Stimulated activated CD8-positive, alpha-beta memory T cell treated with anti-CD3 and anti-CD28 coated beads, Interleukin-2, amount 100 ng/mL, for 48 hours (primary cell): ENCODE data around the gene PIK3CG.
A peak's percentile ranks its signal among the peaks of the same experiment; 100 is the strongest.
"Not testable (repeated sequence)": the region's sequence is repeated elsewhere in the genome, so short reads cannot be mapped to it uniquely, and the experiment has no call there.

Experiments used
- DNase-seq, 2 donors: peaks; one replicate each; pipeline ENCODE4 v3.0.0-alpha.2; 2020; ENCODE audit warnings: low read depth in 2 of 2

PIK3CG gene

GRCh38 chr7:106887421-106887820 lies 22.3 kb downstream of the PIK3CG start:
- no peak for DNase-seq

- DNase-seq = no peak
Measured at GRCh38 chr7:106888204-106888603, 23.1 kb downstream of the PIK3CG start.

GRCh38 chr7:106890952-106891351 lies 25.9 kb downstream of the PIK3CG start:
- DNase-seq = no peak

GRCh38 chr7:106891548-106892410 lies 26.7 kb downstream of the PIK3CG start:
- no peak for DNase-seq

GRCh38 chr7:106893591-106893990 lies 28.5 kb downstream of the PIK3CG start:
- no peak for DNase-seq

- DNase-seq = peak; percentile 3 to 18
Measured at GRCh38 chr7:106895246-106895864, 30.3 kb downstream of the PIK3CG start.

GRCh38 chr7:106896231-106896630 lies 31.1 kb downstream of the PIK3CG start:
- DNase-seq = no peak

- DNase-seq = not testable (repeated sequence)
Measured at GRCh38 chr7:106897553-106897952, 32.5 kb downstream of the PIK3CG start.

GRCh38 chr7:106898967-106899366 lies 33.9 kb downstream of the PIK3CG start:
- DNase-seq = not testable (repeated sequence)

- DNase-seq = no peak
Measured at GRCh38 chr7:106901828-106902441, 36.9 kb downstream of the PIK3CG start.

- no peak for DNase-seq
Measured at GRCh38 chr7:106905734-106906133, 40.7 kb downstream of the PIK3CG start.

- no peak for DNase-seq
Measured at GRCh38 chr7:106911959-106912358, 46.9 kb downstream of the PIK3CG start.

- no peak for DNase-seq
Measured at GRCh38 chr7:106914018-106914607, 49.0 kb downstream of the PIK3CG start.

GRCh38 chr7:106915407-106915806 lies 50.3 kb downstream of the PIK3CG start:
- DNase-seq = no peak

- no peak for DNase-seq
Measured at GRCh38 chr7:106915873-106916272, 50.8 kb downstream of the PIK3CG start.

GRCh38 chr7:106916679-106917078 lies 51.6 kb downstream of the PIK3CG start:
- no peak for DNase-seq

GRCh38 chr7:106918991-106919390 lies 53.9 kb downstream of the PIK3CG start:
- no peak for DNase-seq

- not testable (repeated sequence) for DNase-seq
Measured at GRCh38 chr7:106924468-106924867, 59.4 kb downstream of the PIK3CG start.

GRCh38 chr7:106926892-106927291 lies 61.8 kb downstream of the PIK3CG start:
- no peak for DNase-seq

- DNase-seq = no peak
Measured at GRCh38 chr7:106927536-106927935, 62.5 kb downstream of the PIK3CG start.

- not testable (repeated sequence) for DNase-seq
Measured at GRCh38 chr7:106929616-106930015, 64.5 kb downstream of the PIK3CG start.

- DNase-seq = no peak
Measured at GRCh38 chr7:106936236-106936635, 71.2 kb downstream of the PIK3CG start.
